HG03354 (cell line): ENCODE results near the gene CLOCK.
"Not testable (repeated sequence)": the region's sequence is repeated elsewhere in the genome, so short reads cannot be mapped to it uniquely, and the experiment has no call there.

Experiments
- ATAC-seq: cut with Tn5 transposase; IDR thresholded peaks from one replicate; pipeline ENCODE4 v1.9.1; 2021; ENCODE audit warnings: mild to moderate bottlenecking; ENCODE audit not compliant: unreplicated experiment, poor library complexity, severe bottlenecking

CLOCK gene, protein sequence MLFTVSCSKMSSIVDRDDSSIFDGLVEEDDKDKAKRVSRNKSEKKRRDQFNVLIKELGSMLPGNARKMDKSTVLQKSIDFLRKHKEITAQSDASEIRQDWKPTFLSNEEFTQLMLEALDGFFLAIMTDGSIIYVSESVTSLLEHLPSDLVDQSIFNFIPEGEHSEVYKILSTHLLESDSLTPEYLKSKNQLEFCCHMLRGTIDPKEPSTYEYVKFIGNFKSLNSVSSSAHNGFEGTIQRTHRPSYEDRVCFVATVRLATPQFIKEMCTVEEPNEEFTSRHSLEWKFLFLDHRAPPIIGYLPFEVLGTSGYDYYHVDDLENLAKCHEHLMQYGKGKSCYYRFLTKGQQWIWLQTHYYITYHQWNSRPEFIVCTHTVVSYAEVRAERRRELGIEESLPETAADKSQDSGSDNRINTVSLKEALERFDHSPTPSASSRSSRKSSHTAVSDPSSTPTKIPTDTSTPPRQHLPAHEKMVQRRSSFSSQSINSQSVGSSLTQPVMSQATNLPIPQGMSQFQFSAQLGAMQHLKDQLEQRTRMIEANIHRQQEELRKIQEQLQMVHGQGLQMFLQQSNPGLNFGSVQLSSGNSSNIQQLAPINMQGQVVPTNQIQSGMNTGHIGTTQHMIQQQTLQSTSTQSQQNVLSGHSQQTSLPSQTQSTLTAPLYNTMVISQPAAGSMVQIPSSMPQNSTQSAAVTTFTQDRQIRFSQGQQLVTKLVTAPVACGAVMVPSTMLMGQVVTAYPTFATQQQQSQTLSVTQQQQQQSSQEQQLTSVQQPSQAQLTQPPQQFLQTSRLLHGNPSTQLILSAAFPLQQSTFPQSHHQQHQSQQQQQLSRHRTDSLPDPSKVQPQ

GRCh38 chr4:55546756-55547465 is at the start of gene CLOCK:
CLOCK (minus strand) TSS chr4:55546909; CDS start chr4:55482785, 64,124 bp downstream.
- ATAC-seq, result peak; percentile 75

GRCh38 chr4:55592014-55592413 is 45.3 kb upstream of the CLOCK start, which contains the start of gene PDCL2:
PDCL2 (minus strand) TSS chr4:55592245; CDS start chr4:55592109, 136 bp downstream.
- no peak for ATAC-seq

GRCh38 chr4:55588160-55588559 is 41.5 kb upstream of the CLOCK start:
- ATAC-seq, result no peak

- not testable (repeated sequence) for ATAC-seq
These were observed 36.1 kb upstream of the CLOCK start for GRCh38 chr4:55582773-55583172.

DNA sequence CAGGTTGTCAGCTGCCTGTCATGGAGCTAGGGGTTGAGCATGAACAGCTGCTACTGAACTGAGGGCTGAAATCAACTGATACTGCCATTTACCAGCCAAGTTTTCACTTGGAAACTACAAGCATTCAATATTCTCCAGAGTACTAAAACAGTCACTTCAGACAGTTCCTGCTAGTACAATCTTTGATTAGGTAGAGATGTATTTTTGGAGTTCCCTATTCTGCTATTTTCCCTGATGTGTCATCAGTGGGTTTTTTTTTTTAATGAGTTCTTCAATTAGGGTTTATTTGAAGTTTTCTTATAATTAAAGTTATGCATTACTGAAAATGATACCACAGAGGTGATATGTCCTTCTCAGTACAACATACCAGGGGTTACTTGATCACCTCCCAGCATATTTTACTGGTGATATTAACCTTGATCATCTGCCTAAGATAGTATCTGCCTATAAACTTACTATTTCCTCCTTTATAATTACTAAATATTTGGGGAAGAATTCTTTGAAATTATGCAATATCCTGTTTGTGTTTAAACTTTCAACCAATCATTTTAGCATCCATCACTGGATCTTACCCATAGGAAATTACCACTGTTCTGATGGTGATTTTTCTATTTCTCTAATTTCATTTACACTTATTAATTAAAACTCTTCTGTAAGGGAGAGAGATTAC is 31.8 kb upstream of the CLOCK start:
- ATAC-seq, result no peak

DNA sequence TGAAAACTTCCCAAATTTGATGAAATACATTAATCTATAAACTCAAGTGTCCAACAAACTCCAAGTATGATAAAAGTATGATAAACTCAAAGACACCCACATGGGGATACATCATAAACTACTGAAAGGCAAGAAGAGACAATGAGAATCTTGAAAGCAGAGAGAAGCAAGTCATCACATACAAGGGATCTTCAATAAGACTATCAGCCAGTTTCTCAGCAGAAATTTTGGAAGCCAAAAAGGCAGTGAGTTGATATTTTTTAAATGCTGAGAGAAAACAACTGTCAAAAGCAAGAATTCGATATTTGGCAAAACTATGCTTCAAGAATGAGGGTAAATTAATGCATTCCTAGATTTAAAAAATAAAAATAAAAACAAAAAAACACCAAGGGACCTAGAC is 28.8 kb upstream of the CLOCK start:
- no peak for ATAC-seq

GRCh38 chr4:55574252-55574651 is 27.5 kb upstream of the CLOCK start:
- no peak for ATAC-seq

DNA sequence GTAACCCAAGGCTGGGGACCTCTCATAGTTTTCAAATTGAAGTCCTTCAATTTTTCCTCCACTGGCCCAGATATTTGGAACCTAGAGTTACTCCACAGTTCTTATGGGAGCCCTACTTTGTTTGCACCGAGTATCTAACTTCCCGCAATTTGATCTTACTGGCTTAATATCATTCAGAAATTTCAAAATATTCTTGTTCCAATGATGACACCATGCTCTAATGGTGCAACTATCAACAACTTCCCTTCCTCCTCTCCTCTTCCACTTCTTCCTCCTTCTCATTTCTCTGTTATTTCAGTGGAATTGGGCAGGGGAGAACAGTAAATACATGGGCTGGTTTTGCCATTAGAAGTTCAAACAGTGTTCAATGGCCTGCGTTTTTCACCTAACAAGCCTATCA is 25.1 kb upstream of the CLOCK start:
- ATAC-seq, result no peak

DNA sequence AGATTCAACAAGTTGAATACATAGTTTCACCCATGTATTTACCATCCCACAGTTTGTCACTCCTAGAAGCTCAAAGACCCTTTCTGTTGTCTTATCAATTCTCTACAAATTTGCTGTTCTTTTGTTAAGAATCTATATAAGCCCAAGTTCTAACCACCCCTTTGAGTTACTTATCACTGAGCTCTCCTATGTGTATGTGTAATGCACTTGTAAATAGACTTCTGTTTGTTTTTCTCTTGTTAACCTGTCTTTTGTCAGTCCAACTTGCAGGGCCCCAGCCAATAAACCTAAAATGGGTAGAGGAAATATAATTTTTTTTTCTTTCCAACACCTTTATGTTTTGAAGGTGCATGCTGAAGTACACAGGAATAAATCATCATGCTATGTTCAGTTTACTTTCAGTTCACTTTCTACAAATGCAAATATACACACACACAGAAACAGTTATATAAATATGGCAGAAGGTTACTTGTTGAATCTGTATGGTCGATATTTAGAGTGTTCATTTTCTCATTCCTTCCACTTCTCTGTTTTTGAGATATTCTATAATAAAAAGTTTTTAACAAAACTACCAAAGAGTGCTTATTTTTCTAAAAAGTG is 22.3 kb upstream of the CLOCK start:
- peak; percentile 60 for ATAC-seq

DNA sequence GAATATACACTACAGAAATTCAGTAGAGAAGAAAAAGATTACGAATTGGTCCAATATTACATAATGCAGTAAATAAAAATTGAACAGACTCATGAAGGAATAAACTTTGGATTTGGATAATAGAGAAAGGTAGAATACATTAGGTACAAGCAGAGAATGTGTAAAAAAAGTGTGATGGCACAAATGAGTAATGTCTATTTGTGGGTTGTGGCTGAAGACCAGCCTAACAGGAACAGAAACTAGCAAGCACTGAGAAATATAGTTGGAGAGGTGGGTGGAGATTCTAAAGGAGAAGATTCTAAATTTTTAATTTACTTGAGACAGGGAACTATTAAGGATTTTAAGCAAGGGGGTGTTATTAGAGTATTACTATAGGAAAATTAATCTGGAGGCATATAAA is 15.2 kb upstream of the CLOCK start:
- ATAC-seq, result peak; percentile 100

DNA sequence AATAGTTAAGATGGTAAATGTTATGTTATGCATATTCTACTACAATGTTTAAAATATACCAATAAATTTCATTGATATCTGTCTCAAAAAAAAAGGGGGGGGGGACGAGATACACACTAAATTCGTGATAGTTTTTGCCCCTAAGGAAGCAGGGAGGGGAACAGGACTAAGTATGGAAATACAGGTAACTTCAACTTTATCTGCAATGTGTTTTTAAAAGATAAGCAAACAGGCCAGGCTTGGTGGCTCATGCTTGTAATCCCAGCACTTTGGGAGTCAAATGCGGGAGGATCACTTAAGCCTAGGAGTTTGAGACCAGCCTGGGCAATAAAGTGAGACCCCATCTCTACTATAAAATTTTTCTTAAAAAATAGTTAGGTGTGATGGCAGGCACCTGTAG is 13.4 kb upstream of the CLOCK start:
- no peak for ATAC-seq

DNA sequence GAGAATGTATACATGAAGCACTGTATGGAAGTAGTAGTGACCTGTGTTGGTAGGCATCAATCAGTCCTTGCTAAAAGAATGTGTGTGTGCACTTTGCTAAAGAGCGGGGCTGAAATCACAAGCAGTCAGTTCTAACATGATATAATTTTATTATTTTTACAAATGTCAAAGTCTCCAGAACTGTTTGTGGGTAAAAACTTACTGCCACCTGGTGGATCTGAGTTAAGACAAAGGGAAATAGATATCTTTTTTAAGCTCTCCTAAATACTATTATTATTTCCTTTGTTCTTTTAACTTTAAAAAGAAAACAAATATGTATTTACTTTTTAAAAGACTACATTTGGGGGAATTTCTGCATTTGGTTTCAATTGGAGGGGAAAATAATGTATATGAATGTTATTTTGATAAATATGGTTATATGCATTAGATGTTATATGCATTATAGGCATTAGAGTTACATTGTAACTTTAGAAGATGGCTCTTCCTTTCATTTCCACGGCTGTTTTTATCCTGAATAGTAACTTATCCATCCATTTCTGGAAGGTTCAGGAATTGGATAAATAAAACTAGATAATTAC is 7.8 kb upstream of the CLOCK start:
- ATAC-seq, result no peak

DNA sequence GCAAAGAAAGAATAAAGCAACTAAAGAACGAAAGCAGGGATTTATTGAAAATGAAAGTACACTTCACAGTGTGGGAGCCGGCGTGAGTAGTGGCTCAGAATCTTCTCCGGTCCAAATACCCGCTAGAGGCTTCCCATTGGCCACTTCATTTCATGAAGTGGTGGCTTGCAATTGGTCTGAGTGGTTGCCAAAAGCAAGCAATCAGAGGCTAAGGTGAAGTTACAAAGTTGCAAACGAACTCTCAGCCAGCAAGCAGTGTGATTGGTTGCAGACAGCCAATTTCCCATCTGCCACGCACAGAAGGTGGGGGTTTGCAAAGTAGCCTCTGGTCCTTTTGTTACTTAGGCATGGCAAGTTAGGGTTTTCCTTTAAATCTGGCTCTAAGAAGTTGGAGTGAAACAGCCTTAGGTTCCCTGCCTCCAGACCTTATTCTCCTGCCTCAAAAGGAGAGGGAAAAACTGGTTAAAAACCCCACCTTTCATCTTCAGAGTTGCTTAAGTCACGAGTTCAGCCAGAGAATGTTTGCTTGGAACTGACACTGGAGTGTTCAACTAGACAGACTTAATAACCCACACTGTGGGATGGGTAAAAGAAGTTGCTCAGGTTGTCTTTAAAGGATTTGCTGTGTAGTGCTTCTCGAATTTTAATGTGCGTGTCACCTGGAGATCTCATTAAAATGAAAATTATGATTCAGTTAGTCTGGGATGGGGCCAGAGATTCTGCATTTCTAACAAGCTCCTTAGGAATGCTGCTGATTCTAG is 6.9 kb upstream of the CLOCK start:
- ATAC-seq, result no peak

GRCh38 chr4:55551964-55552363 is 5.3 kb upstream of the CLOCK start:
- ATAC-seq, result not testable (repeated sequence)

GRCh38 chr4:55549888-55550287 is 3.2 kb upstream of the CLOCK start:
- ATAC-seq, result no peak

- no peak for ATAC-seq
These were observed 1.2 kb upstream of the CLOCK start for GRCh38 chr4:55547918-55548317.

DNA sequence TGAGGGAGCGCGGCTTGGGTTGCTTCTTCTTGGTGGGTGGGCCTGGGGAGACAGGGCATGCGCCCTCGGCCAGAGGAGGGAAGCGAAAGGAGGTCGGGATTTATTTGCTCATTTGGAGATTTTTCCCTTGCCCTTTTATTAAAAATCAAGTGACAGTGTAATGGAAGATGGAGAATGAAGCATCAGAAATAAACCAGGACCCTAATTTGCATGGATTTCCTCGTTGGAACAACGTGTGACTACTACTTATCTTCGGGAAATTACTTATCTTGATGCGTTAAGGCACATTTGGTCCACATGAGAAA is 709 bp upstream of the CLOCK start:
- ATAC-seq, result no peak

- peak; percentile 49 for ATAC-seq
These were observed 278 bp downstream of the CLOCK start for GRCh38 chr4:55546506-55546755.
